Parathyroid adenoma (tissue), 2 donors: ENCODE results near the gene TUT4.

Experiments
- H2AFZ ChIP-seq: fragments of 300-600 bp; sonication (generic); one replicate; pipeline ENCODE4 v1.7.0; 2017; ENCODE audit warnings: antibody characterized with exemption, mild to moderate bottlenecking
- H3K27ac ChIP-seq: fragments of 300-600 bp; sonication (generic); one replicate; pipeline ENCODE4 v1.7.0; 2017
- H3K27me3 ChIP-seq: fragments of 300-600 bp; sonication (generic); one replicate; pipeline ENCODE4 v1.7.0; 2017; ENCODE audit warnings: low read length; ENCODE audit not compliant: control insufficient read depth, insufficient read depth
- H3K36me3 ChIP-seq: fragments of 300-600 bp; sonication (generic); one replicate; pipeline ENCODE4 v1.7.0; 2017; ENCODE audit warnings: low read length; ENCODE audit not compliant: control insufficient read depth, insufficient read depth
- H3K4me1 ChIP-seq: fragments of 300-600 bp; sonication (generic); one replicate; pipeline ENCODE4 v1.7.0; 2017; ENCODE audit warnings: control low read depth
- H3K4me2 ChIP-seq: fragments of 300-600 bp; sonication (generic); one replicate; pipeline ENCODE4 v1.7.0; 2017; ENCODE audit warnings: low read length
- H3K4me3 ChIP-seq: fragments of 300-600 bp; sonication (generic); one replicate; pipeline ENCODE4 v1.7.0; 2017; ENCODE audit warnings: low read depth, low read length
- H3K79me2 ChIP-seq: fragments of 300-600 bp; sonication (generic); one replicate; pipeline ENCODE4 v1.7.0; 2017; ENCODE audit warnings: control low read depth
- H3K9ac ChIP-seq: fragments of 300-600 bp; sonication (generic); one replicate; pipeline ENCODE4 v1.7.0; 2017; ENCODE audit warnings: mild to moderate bottlenecking
- H3K9me3 ChIP-seq: fragments of 300-600 bp; sonication (generic); one replicate; pipeline ENCODE4 v1.7.0; 2017; ENCODE audit warnings: low read length; ENCODE audit not compliant: control insufficient read depth
- CTCF ChIP-seq: fragments of 300-600 bp; sonication (generic); IDR thresholded peaks from one replicate; pipeline ENCODE4 v1.7.0; 2017; ENCODE audit warnings: antibody characterized with exemption, mild to moderate bottlenecking
- donor health status: primary hyperparathyroidism.

Gene TUT4

GRCh38 chr1:52385376-52385775, 167.5 kb downstream of the TUT4 start:
- H3K79me2 ChIP-seq = no peaks in the 10 kb centered on the region
- no peak for TF ChIP-seq CTCF
- H3K4me1 ChIP-seq = no peaks in the 10 kb centered on the region
- H3K27me3 ChIP-seq = no peaks in the 10 kb centered on the region
- H3K4me2 ChIP-seq = no peak overlapping the region
- H3K9me3 ChIP-seq = no peaks in the 10 kb centered on the region
- H3K27ac ChIP-seq = no peak overlapping the region
- no peak overlapping the region for H3K9ac ChIP-seq
- H3K36me3 ChIP-seq = no peaks in the 10 kb centered on the region
- no peak overlapping the region for H3K4me3 ChIP-seq
- H2AFZ ChIP-seq = no peak overlapping the region
